HEK293T (cell line): ENCODE results near the gene LONP2.
"Not testable (repeated sequence)": the region's sequence is repeated elsewhere in the genome, so short reads cannot be mapped to it uniquely, and the experiment has no call there.

Experiments used
- CTCF ChIA-PET: fragments of 350-600 bp; formaldehyde crosslinking; extraction: SDS; loops from one replicate; lab custom pipeline; 2021; ENCODE audit warnings: antibody characterized with exemption, inconsistent platforms; lab: Yijun Ruan, JAX
- POLR2A ChIA-PET: fragments of 350-600 bp; formaldehyde crosslinking; extraction: SDS; loops from one replicate; lab custom pipeline; 2020; ENCODE audit warnings: antibody characterized with exemption, inconsistent platforms; lab: Yijun Ruan, JAX
- DNase-seq: peaks from one replicate; pipeline ENCODE4 v3.0.0; 2012; ENCODE audit warnings: mixed read lengths; ENCODE audit errors: extremely low spot score
- ARNT ChIP-seq: fragments of 450-650 bp; IDR thresholded peaks from 2 replicates; pipeline ENCODE4 v1.6.1; 2017; ENCODE audit warnings: mild to moderate bottlenecking
- BHLHE40 ChIP-seq: fragments of 450-650 bp; IDR thresholded peaks from 2 replicates; pipeline ENCODE4 v1.6.1; 2016; ENCODE audit warnings: mild to moderate bottlenecking, moderate library complexity, borderline replicate concordance
- CTBP1 ChIP-seq: fragments of 450-650 bp; IDR thresholded peaks from 2 replicates; pipeline ENCODE4 v1.6.1; 2016; ENCODE audit warnings: borderline replicate concordance
- ELF4 ChIP-seq: fragments of 450-650 bp; IDR thresholded peaks from 2 replicates; pipeline ENCODE4 v1.6.1; 2017; ENCODE audit warnings: antibody characterized with exemption
- FOXA1 ChIP-seq: fragments of 450-650 bp; IDR thresholded peaks from 2 replicates; pipeline ENCODE4 v1.6.1; 2016; ENCODE audit warnings: mild to moderate bottlenecking
- FOXK2 ChIP-seq: fragments of 450-650 bp; IDR thresholded peaks from 2 replicates; pipeline ENCODE4 v1.6.1; 2016; ENCODE audit warnings: mild to moderate bottlenecking
- FOXM1 ChIP-seq: fragments of 450-650 bp; IDR thresholded peaks from 2 replicates; pipeline ENCODE4 v1.6.1; 2017; ENCODE audit warnings: mild to moderate bottlenecking, borderline replicate concordance
- HDGF ChIP-seq: fragments of 450-650 bp; IDR thresholded peaks from 2 replicates; pipeline ENCODE4 v1.6.1; 2017; ENCODE audit warnings: antibody characterized with exemption, borderline replicate concordance
- L3MBTL2 ChIP-seq: fragments of 450-650 bp; conservative IDR thresholded peaks from 2 replicates; pipeline ENCODE4 v1.6.1; 2016; ENCODE audit warnings: mild to moderate bottlenecking
- LEF1 ChIP-seq: fragments of 450-650 bp; IDR thresholded peaks from 2 replicates; pipeline ENCODE4 v1.6.1; 2017; ENCODE audit warnings: mild to moderate bottlenecking, borderline replicate concordance
- NFRKB ChIP-seq: fragments of 450-650 bp; IDR thresholded peaks from 2 replicates; pipeline ENCODE4 v1.6.1; 2016; ENCODE audit warnings: mild to moderate bottlenecking, moderate library complexity
- SP1 ChIP-seq: fragments of 450-650 bp; IDR thresholded peaks from 2 replicates; pipeline ENCODE4 v1.6.1; 2017
- SUZ12 ChIP-seq: fragments of 450-650 bp; IDR thresholded peaks from 2 replicates; pipeline ENCODE4 v1.6.1; 2016; ENCODE audit warnings: mild to moderate bottlenecking
- TARDBP ChIP-seq: fragments of 450-650 bp; IDR thresholded peaks from 2 replicates; pipeline ENCODE4 v1.6.1; 2016
- ZNF384 ChIP-seq: fragments of 450-650 bp; IDR thresholded peaks from 2 replicates; pipeline ENCODE4 v1.6.1; 2016

Gene LONP2

GRCh38 chr16:48342591-48342990 lies 98.5 kb downstream of the LONP2 start:
- ChIA-PET POLR2A (no interaction called here), CTCF (no interaction called here)
- DNase-seq: no peak
- TF ChIP-seq FOXM1: no peak
- no peak for TF ChIP-seq LEF1
- no peak for TF ChIP-seq ZNF384
- TF ChIP-seq BHLHE40: no peak

GRCh38 chr16:48347191-48347865 lies 103.2 kb downstream of the LONP2 start:
- no peak for TF ChIP-seq SP1
- no peak for TF ChIP-seq LEF1
- no peak for TF ChIP-seq FOXM1
- TF ChIP-seq ELF4: no peak
- no peak for TF ChIP-seq FOXA1
- ChIA-PET POLR2A (interaction anchor here (1.6 kb wide), 1 partner anchor 18 kb away, joined by 5 read pairs; no protein-coding TSS in a partner anchor), CTCF (no interaction called here)
- DNase-seq: no peak

GRCh38 chr16:48347980-48348379 lies 103.9 kb downstream of the LONP2 start:
- ChIA-PET POLR2A (no interaction called here), CTCF (interaction anchor here (0.7 kb wide), 1 partner anchor 472 kb away, joined by 3 read pairs; no protein-coding TSS in a partner anchor)
- TF ChIP-seq CTBP1: no peak
- DNase-seq: no peak

- POLR2A ChIA-PET: interaction anchor here (0.8 kb wide), 1 partner anchor 10 kb away, joined by 3 read pairs; no protein-coding TSS in a partner anchor
- DNase-seq: no peak
These were observed 106.6 kb downstream of the LONP2 start for GRCh38 chr16:48350736-48351135.

GRCh38 chr16:48352648-48353390 lies 108.7 kb downstream of the LONP2 start:
- POLR2A ChIA-PET: no interaction called here
- no peak for TF ChIP-seq FOXK2
- no peak for TF ChIP-seq LEF1
- no peak for TF ChIP-seq FOXA1
- TF ChIP-seq L3MBTL2: no peak
- no peak for TF ChIP-seq HDGF
- TF ChIP-seq SP1: no peak
- TF ChIP-seq ELF4: no peak
- no peak for TF ChIP-seq SUZ12
- no peak for TF ChIP-seq ZNF384
- TF ChIP-seq TARDBP: no peak
- no peak for TF ChIP-seq FOXM1
- no peak for TF ChIP-seq ARNT
- no peak for TF ChIP-seq CTBP1
- DNase-seq: no peak
- CTCF ChIA-PET: interaction anchor here (0.7 to 1.3 kb wide), 2 partner anchors 270 to 1022 kb away, joined by 3 to 16 read pairs; no protein-coding TSS in a partner anchor

More at GRCh38 chr16:48350736-48351135, 106.6 kb downstream of the LONP2 start:
- TF ChIP-seq NFRKB (no peak), FOXM1 (no peak), SP1 (no peak), LEF1 (no peak), L3MBTL2 (no peak), ELF4 (no peak), HDGF (no peak), FOXA1 (no peak), CTBP1 (no peak), BHLHE40 (no peak), SUZ12 (no peak)
- CTCF ChIA-PET: no interaction called here

- peak; percentile 61; the same call in 1 of the 2 replicates for TF ChIP-seq ZNF384
- TF ChIP-seq BHLHE40: no peak
- peak; percentile 74 for DNase-seq
- ChIA-PET POLR2A (interaction anchor here (1.2 kb wide), 1 partner anchor 11 kb away, joined by 3 read pairs; no protein-coding TSS in a partner anchor), CTCF (interaction anchor here (0.5 to 0.9 kb wide), 3 partner anchors 19 to 1021 kb away, joined by 3 to 4 read pairs (median 3); no protein-coding TSS in a partner anchor)
These were observed 109.6 kb downstream of the LONP2 start for GRCh38 chr16:48353565-48354163.

- not testable (repeated sequence) for DNase-seq
- POLR2A ChIA-PET: interaction anchor here (0.7 to 1.2 kb wide), 2 partner anchors 10 to 31 kb away, joined by 3 read pairs; no protein-coding TSS in a partner anchor
These were observed 110.3 kb downstream of the LONP2 start for GRCh38 chr16:48354385-48354784.

More at GRCh38 chr16:48354385-48354784, 110.3 kb downstream of the LONP2 start:
- CTCF ChIA-PET: interaction anchor here (0.5 to 0.9 kb wide), 4 partner anchors 10 to 173 kb away, joined by 3 to 4 read pairs (median 3); no protein-coding TSS in a partner anchor
